CD4-positive, alpha-beta T cell (primary cell): ENCODE data around the gene ACSL3. TPM values are rescaled to one million over a fixed set of nuclear protein-coding genes. Genes with fewer than 3 reads are reported as not detected.
"Not testable (repeated sequence)": the region's sequence is repeated elsewhere in the genome, so short reads cannot be mapped to it uniquely, and the experiment has no call there.

ENCODE experiments used
- ATAC-seq: fragments of 200-7000 bp; cut with Tn5 transposase; one replicate; pipeline ENCODE4 v1.10.0; 2022; ENCODE audit warnings: mild to moderate bottlenecking; ENCODE audit not compliant: poor library complexity
- CTCF ChIA-PET: fragments of 350-600 bp; sonication (Branson Sonifier 250); formaldehyde crosslinking; loops from one replicate; lab custom pipeline; 2021; ENCODE audit warnings: antibody characterized with exemption, inconsistent platforms; lab: Charles Lee
- POLR2A ChIA-PET: fragments of 350-600 bp; sonication (Branson Sonifier 250); formaldehyde crosslinking; loops from one replicate; lab custom pipeline; 2021; ENCODE audit warnings: antibody characterized with exemption, inconsistent platforms; lab: Charles Lee
- DNase-seq, 14 experiments: peaks; one replicate each; pipeline ENCODE4 v3.0.0-alpha.2; 2013 to 2020; ENCODE audit warnings: mixed read lengths in 2 of 14
- H3K27ac ChIP-seq, 2 donors: one replicate each; pipeline versions ENCODE4 v1.5.1 to v1.7.0; 2013; ENCODE audit warnings: low read length in 2 of 2, low read depth in 1 of 2, mild to moderate bottlenecking in 1 of 2
- H3K27me3 ChIP-seq, 2 experiments: 1 replicate in 1 of 2; 2 replicates in 1 of 2; pipeline versions ENCODE4 v1.6.1 to v1.7.0; 2013; ENCODE audit warnings: low read length in 2 of 2, control low read depth in 1 of 2, mild to moderate bottlenecking in 1 of 2, moderate library complexity in 1 of 2; ENCODE audit not compliant: insufficient read depth in 2 of 2, control insufficient read depth in 1 of 2
- H3K36me3 ChIP-seq: one replicate; pipeline ENCODE4 v1.6.1; 2013; ENCODE audit warnings: low read length, control low read depth; ENCODE audit not compliant: insufficient read depth
- H3K4me1 ChIP-seq: one replicate; pipeline ENCODE4 v1.6.1; 2013; ENCODE audit warnings: low read length, control low read depth; ENCODE audit not compliant: insufficient read depth
- H3K4me3 ChIP-seq: one replicate; pipeline ENCODE4 v1.5.1; 2013; ENCODE audit warnings: mild to moderate bottlenecking, low read length, moderate library complexity
- H3K9me3 ChIP-seq, 2 experiments: 1 replicate in 1 of 2; 2 replicates in 1 of 2; pipeline versions ENCODE4 v1.6.1 to v1.7.0; 2013; ENCODE audit warnings: low read length in 2 of 2, mild to moderate bottlenecking in 2 of 2, control low read depth in 1 of 2, moderate library complexity in 1 of 2; ENCODE audit not compliant: control insufficient read depth in 1 of 2, insufficient read depth in 1 of 2
- H3K27ac Mint-ChIP-seq: one replicate; pipeline ENCODE4 v1.8.0; 2020; ENCODE audit warnings: mixed read lengths
- H3K27me3 Mint-ChIP-seq: one replicate; pipeline ENCODE4 v1.8.0; 2021; ENCODE audit warnings: mixed read lengths
- H3K36me3 Mint-ChIP-seq: one replicate; pipeline ENCODE4 v1.8.0; 2021; ENCODE audit warnings: low read depth, mixed read lengths
- H3K4me1 Mint-ChIP-seq: one replicate; pipeline ENCODE4 v1.8.0; 2021; ENCODE audit warnings: low read depth, mixed read lengths
- H3K4me3 Mint-ChIP-seq: one replicate; pipeline ENCODE4 v1.8.0; 2020; ENCODE audit warnings: mild to moderate bottlenecking, mixed read lengths
- H3K9me3 Mint-ChIP-seq: one replicate; pipeline ENCODE4 v1.8.0; 2020; ENCODE audit warnings: mixed read lengths
- CTCF ChIP-seq: fragments of 200-600 bp; IDR thresholded peaks from one replicate; pipeline ENCODE4 v1.8.0; 2022; ENCODE audit warnings: antibody characterized with exemption, mild to moderate bottlenecking
- intact Hi-C, 2 experiments: fragments of 100-400 bp; cut with DNase I in 1 of 2; cut with micrococcal nuclease in 1 of 2; formaldehyde crosslinking; loops; one replicate each; pipeline versions ENCODE4 v1.15.1 to v1.9.0; 2023 to 2025; cut with DNase I, micrococcal nuclease
- total RNA-seq, 174 experiments: library from RNA in 2 of 174; stranded (reverse) in 2 of 174; gene quantifications; one replicate each; pipeline ENCODE4 v1.2.3 and lab custom pipeline; 2021 to 2026

The ACSL3 gene
- total RNA-seq, 2 experiments from 2014 or later = 65.5 to 66.6 TPM

GRCh38 chr2:222866358-222866960 is 5.6 kb downstream of the ACSL3 start:
- Mint-ChIP-seq H3K4me3 (no peak overlapping the region), H3K4me1 (peaks cover 21% of the 10 kb centered on the region), H3K9me3 (no peaks in the 10 kb centered on the region), H3K27ac (no peak overlapping the region), H3K36me3 (peaks cover 4% of the 10 kb centered on the region), H3K27me3 (no peaks in the 10 kb centered on the region)
- Histone ChIP-seq H3K4me1 (peaks cover 24% of the 10 kb centered on the region), H3K27me3 (no peaks in the 10 kb centered on the region), H3K9me3 (no peaks in the 10 kb centered on the region), H3K36me3 (no peaks in the 10 kb centered on the region), H3K27ac (no peak overlapping the region), H3K4me3 (no peak overlapping the region)
- DNase-seq (no peak), ATAC-seq (no peak)
- CTCF ChIA-PET = no interaction called here
- POLR2A ChIA-PET = no interaction called here
- intact Hi-C loops = no loop called here
- TF ChIP-seq CTCF = no peak

- DNase-seq, H3K27me3 Mint-ChIP-seq, H3K36me3 Mint-ChIP-seq, H3K27ac Mint-ChIP-seq, POLR2A ChIA-PET, H3K36me3 ChIP-seq, H3K27me3 ChIP-seq, H3K9me3 Mint-ChIP-seq, H3K9me3 ChIP-seq, CTCF ChIA-PET, H3K4me3 ChIP-seq, ATAC-seq, H3K27ac ChIP-seq, intact Hi-C loops, H3K4me3 Mint-ChIP-seq: not testable (repeated sequence)
- peaks cover 28% of the 10 kb centered on the region for H3K4me1 Mint-ChIP-seq
- H3K4me1 ChIP-seq = peaks cover 14% of the 10 kb centered on the region
These were observed 7.9 kb downstream of the ACSL3 start for GRCh38 chr2:222868560-222869251.

GRCh38 chr2:222869252-222869560 is 8.4 kb downstream of the ACSL3 start:
- DNase-seq (no peak), ATAC-seq (no peak)
- Histone ChIP-seq H3K27me3 (no peaks in the 10 kb centered on the region), H3K4me3 (no peak overlapping the region), H3K4me1 (peaks cover 12% of the 10 kb centered on the region), H3K9me3 (no peaks in the 10 kb centered on the region), H3K27ac (no peak overlapping the region), H3K36me3 (no peaks in the 10 kb centered on the region)
- Mint-ChIP-seq H3K27ac (no peak overlapping the region), H3K4me3 (no peak overlapping the region), H3K9me3 (no peaks in the 10 kb centered on the region), H3K27me3 (no peaks in the 10 kb centered on the region), H3K4me1 (peaks cover 28% of the 10 kb centered on the region), H3K36me3 (no peaks in the 10 kb centered on the region)
- intact Hi-C loops = no loop called here
- ChIA-PET CTCF (no interaction called here), POLR2A (no interaction called here)
- no peak for TF ChIP-seq CTCF

GRCh38 chr2:222871291-222871690 is 10.5 kb downstream of the ACSL3 start:
- Mint-ChIP-seq H3K4me1 (peaks cover 28% of the 10 kb centered on the region), H3K4me3 (no peak overlapping the region), H3K9me3 (no peaks in the 10 kb centered on the region), H3K27me3 (no peaks in the 10 kb centered on the region), H3K27ac (no peak overlapping the region), H3K36me3 (no peaks in the 10 kb centered on the region)
- Histone ChIP-seq H3K36me3 (no peaks in the 10 kb centered on the region), H3K4me1 (peaks cover 10% of the 10 kb centered on the region), H3K27ac (no peak overlapping the region), H3K27me3 (no peaks in the 10 kb centered on the region), H3K4me3 (no peak overlapping the region), H3K9me3 (no peaks in the 10 kb centered on the region)
- no peak for TF ChIP-seq CTCF
- no peak for DNase-seq
- CTCF ChIA-PET = no interaction called here
- no peak for ATAC-seq
- intact Hi-C loops = no loop called here
- POLR2A ChIA-PET = no interaction called here
